AG04449 (cell line): Measurements from ENCODE around the gene RIMS4.

Experiments used
- CTCF ChIA-PET: fragments of 350-600 bp; formaldehyde crosslinking; extraction: SDS; loops from one replicate; lab custom pipeline; 2021; ENCODE audit warnings: antibody characterized with exemption; lab: Yijun Ruan, JAX
- POLR2A ChIA-PET: fragments of 400-600, 350-600 bp; formaldehyde crosslinking; extraction: SDS; loops from one replicate; lab custom pipeline; 2020; ENCODE audit warnings: antibody characterized with exemption, inconsistent platforms; lab: Yijun Ruan, JAX
- DNase-seq: peaks from one replicate; pipeline ENCODE4 v3.0.0-alpha.2; 2010; ENCODE audit warnings: low read depth, low spot score
- H3K4me3 ChIP-seq: 2 replicates; pipeline ENCODE4 v1.5.1; 2011; ENCODE audit warnings: low read depth, mild to moderate bottlenecking, control low read depth, low read length
- CTCF ChIP-seq: IDR thresholded peaks from one replicate; pipeline ENCODE4 v1.5.1; 2011; ENCODE audit warnings: mild to moderate bottlenecking, moderate library complexity, low read length, control low read depth, inconsistent platforms; ENCODE audit not compliant: insufficient read depth; ENCODE audit errors: missing control alignments

Gene RIMS4

GRCh38 chr20:44716309-44717106, 93.8 kb downstream of the RIMS4 start:
- no peak for DNase-seq
- CTCF ChIA-PET: interaction anchor here (1.4 to 21.9 kb wide), 5 partner anchors 8 to 28 kb away, joined by 5 to 801 read pairs (median 11); no protein-coding TSS in a partner anchor
- H3K4me3 ChIP-seq: no peak overlapping the region
- no peak for TF ChIP-seq CTCF
- POLR2A ChIA-PET: no interaction called here

- ChIA-PET CTCF (interaction anchor here (0.8 to 21.9 kb wide), 5 partner anchors 10 to 27 kb away, joined by 3 to 801 read pairs (median 4); no protein-coding TSS in a partner anchor), POLR2A (interaction anchor here (0.9 kb wide), 1 partner anchor 11 kb away, joined by 3 read pairs; no protein-coding TSS in a partner anchor)
- no peak for TF ChIP-seq CTCF
- no peak overlapping the region for H3K4me3 ChIP-seq
- no peak for DNase-seq
Measured at GRCh38 chr20:44715499-44716308, 94.6 kb downstream of the RIMS4 start.

- ChIA-PET CTCF (interaction anchor here (0.8 to 21.9 kb wide), 5 partner anchors 10 to 27 kb away, joined by 3 to 801 read pairs (median 4); no protein-coding TSS in a partner anchor), POLR2A (interaction anchor here (0.9 kb wide), 1 partner anchor 10 kb away, joined by 3 read pairs; no protein-coding TSS in a partner anchor)
- H3K4me3 ChIP-seq: no peak within 1 kb of the TSS
- no peak for DNase-seq
- TF ChIP-seq CTCF: no peak
Measured at GRCh38 chr20:44714701-44715498, 95.4 kb downstream of the RIMS4 start, which contains the start of gene CCN5. CCN5 (plus strand) TSS chr20:44715369; CDS start chr20:44715391, 22 bp downstream.

GRCh38 chr20:44714102-44714700, 96.1 kb downstream of the RIMS4 start:
- CTCF ChIA-PET: interaction anchor here (1.3 to 21.9 kb wide), 3 partner anchors 10 to 26 kb away, joined by 4 to 801 read pairs (median 4); no protein-coding TSS in a partner anchor
- POLR2A ChIA-PET: no interaction called here
- no peak for TF ChIP-seq CTCF
- DNase-seq: no peak
- H3K4me3 ChIP-seq: no peak overlapping the region

- no peak for DNase-seq
- CTCF ChIA-PET: interaction anchor here (0.7 to 3.6 kb wide), 6 partner anchors 9 to 28 kb away, joined by 3 to 18 read pairs (median 4); no protein-coding TSS in a partner anchor
- no peak overlapping the region for H3K4me3 ChIP-seq
- POLR2A ChIA-PET: interaction anchor here (0.7 kb wide), 1 partner anchor 22 kb away, joined by 3 read pairs; no protein-coding TSS in a partner anchor
- TF ChIP-seq CTCF: no peak
Measured at GRCh38 chr20:44711237-44711636, 99.1 kb downstream of the RIMS4 start.
